HG02970 (cell line): ENCODE data around the gene MBD2.
"Not testable (repeated sequence)": the region's sequence is repeated elsewhere in the genome, so short reads cannot be mapped to it uniquely, and the experiment has no call there.

Experiments used
- ATAC-seq: cut with Tn5 transposase; IDR thresholded peaks from one replicate; pipeline ENCODE4 v1.9.1; 2021; ENCODE audit warnings: mild to moderate bottlenecking, moderate library complexity, moderate number of reproducible peaks; ENCODE audit not compliant: unreplicated experiment, low FRiP score

The MBD2 gene

DNA sequence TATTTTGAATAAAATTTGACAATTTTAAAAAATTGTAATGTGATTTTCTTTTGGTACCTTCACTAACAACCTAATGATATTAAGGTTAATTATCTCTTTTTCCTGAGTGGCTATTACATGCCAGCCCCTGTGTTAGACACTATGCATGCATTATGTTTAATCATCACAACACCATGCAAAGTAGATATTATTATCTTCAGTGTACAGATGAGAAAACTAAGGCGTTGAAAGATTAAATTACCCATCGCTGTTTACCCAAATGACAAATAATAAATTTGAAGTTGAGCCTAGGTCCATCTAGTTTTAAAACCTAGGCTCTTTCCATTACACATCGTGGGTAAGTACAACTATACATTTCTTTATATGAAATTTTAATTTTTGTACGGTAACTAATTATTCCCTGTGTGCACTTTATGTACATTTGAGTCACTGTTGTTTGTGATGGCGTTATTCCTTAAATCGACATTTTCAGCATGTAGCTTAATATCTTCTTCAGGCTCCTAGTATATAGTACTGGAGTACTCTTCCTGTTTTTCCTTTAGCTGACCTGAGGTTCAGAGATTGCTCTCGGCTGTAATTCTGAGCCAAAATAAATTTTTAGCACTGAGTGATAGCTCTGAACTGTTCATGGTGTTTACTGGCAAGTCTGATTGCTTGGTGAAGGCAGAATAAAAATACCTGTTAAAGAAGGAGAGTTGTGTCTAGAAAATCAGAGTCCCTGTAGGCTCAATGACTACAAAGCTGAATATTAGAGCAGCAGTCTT, 13.9 kb upstream of the MBD2 start:
- no peak for ATAC-seq

DNA sequence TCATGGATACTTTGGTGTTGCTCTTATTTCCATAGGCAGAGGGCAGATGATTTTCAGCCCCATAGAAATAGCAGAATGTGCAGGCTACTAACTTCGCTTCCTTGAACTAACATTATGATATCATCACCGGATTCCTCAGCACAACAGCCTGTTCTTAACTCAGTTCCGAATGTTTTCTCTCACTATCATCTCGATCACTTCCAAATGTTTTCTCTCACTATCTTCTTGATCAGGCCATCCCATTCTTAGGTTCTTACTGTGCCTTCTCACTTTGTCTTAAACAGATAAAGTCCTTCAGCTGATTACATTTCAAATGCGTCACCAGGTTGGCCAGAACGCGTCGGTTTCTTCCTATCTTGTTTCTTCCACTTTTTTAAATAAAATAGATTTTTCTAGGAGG, 11.4 kb upstream of the MBD2 start:
- no peak for ATAC-seq

- no peak for ATAC-seq
Measured at GRCh38 chr18:54233747-54234146, 9.3 kb upstream of the MBD2 start.

DNA sequence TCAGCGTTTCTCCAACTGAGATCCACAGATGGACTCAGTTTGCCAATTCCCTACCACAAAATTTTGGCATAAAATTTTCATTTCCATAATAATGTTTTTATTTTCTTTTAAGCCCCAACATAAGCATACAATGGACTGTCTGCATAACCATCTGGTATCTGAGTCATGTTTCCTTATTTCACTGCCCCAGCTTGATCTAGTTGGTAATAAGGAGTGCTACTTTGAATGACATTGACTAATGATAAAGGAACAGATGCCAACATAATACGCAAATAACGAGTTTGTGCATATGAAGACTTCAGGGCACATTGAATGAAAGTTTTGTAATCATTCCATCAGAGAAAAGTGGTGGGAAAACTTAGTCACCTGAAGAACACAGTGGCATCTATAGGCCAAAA, 8.8 kb upstream of the MBD2 start:
- no peak for ATAC-seq

DNA sequence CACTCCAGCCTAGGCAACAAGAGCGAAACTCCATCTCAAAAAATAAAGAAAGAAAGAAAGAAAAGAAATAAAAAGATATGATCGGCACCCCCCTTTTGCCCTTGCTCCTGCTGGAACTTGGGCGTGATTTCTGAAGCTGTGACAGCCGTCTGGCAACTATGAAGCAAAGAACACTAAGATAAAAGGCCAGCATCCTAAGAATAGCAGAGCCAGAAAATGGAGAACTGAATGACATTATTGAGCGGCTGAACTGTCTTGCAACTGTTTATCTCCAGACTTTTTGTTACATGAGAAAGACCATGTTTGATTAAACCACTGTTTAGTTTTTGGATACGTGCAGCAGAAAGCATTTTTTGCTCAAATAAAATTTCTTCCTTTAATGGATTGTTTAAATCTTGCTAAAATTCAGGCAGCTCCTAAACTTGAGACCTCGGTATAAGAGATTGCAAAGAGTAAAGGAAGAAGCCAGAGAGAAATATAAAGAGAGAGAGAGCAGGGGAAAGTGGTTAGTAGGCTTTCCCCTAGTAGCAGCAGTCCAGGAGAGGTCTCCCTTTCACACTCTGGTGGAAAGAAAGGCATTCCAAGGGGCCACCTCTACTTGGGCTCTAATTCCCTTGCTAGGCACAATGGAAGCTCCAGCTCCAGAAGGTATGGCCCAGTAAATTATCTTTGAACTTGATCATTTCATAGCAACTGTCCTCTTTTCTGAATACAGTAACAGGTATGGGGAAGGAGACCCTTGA, 8.2 kb upstream of the MBD2 start:
- ATAC-seq = no peak

- ATAC-seq = no peak
Measured at GRCh38 chr18:54229421-54230059, 5.1 kb upstream of the MBD2 start.

- ATAC-seq = no peak
Measured at GRCh38 chr18:54228364-54228763, 3.9 kb upstream of the MBD2 start.

DNA sequence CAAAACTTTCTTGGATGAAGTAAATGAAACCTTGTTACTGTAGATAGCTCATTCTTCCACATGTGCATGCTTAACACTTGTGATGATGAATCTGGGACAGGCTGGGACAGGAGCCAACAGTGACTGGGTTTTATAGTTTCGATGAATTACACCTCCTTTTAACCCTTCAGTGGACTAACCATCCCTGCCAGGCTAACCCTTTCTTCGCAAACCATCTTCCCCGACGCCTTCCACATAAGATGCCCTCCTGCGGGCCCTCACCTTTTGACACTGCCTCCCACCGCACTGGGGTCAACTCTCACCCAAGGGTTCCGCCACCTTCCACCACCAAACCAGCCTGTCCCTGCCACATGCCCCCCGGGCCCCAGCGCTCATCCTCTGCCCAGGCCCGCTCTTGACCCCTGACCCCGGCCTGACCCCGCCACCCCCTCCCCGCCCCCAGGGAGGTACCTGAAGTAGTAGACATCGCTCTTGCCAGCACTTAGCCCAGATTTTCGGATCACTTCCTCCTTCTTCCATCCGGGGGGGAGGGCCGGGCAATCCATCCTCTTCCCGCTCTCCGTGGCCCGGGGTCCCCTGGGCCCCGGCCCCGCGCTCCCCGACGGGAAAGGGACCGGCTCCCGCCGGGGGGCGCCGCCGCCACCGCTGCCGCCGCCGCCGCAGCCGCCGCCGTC, 764 bp downstream of the MBD2 start:
- peak; percentile 4 for ATAC-seq

DNA sequence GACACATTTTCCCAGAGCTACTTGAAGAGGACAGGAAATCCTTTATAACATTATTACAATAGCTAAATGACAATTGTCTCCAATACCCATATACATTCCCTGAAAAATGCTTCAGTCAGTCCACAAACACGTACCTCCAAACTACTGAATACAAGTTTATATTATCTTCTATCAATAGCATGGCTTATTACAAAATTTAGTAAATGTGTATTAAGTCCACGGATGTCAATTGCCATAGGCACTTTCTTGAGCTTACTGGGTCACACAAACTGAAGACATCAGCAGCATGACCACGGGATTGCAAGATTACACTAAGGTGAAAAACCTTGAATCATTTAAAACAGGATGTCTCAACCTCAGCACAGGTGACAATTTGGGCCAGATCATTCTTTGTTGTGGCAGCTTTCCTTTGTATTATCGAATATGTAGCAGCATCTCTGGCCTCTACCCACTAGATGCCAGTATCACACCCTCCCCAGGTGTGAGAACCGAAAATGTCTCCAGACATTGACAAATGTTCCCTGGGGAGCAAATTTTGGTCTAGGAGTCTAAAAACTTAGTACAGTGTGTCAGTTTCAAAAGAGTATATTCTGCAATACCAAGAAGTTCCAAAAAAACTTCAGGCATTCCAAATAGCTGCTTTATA, 1.4 kb downstream of the MBD2 start:
- peak; percentile 24 for ATAC-seq

DNA sequence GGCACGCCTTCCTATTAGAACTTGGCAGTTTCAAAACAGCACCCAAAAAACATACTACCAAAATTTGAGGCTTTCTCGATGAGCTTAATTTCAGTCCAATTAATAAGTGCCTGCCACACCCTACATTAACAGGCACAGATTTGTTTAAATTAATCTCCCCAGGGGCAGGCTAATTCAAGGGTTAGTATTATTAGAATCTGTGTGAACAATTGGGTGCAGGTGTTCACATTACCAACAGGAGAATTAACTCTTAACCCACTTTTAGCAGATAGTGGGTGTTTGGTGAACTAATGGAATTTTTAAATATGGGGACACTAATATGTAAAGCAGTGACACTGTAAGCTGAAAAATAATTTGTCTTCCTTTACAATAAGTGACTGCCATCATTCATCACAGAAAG, 4.1 kb downstream of the MBD2 start:
- no peak for ATAC-seq

GRCh38 chr18:54218803-54219202, 5.7 kb downstream of the MBD2 start:
- not testable (repeated sequence) for ATAC-seq

DNA sequence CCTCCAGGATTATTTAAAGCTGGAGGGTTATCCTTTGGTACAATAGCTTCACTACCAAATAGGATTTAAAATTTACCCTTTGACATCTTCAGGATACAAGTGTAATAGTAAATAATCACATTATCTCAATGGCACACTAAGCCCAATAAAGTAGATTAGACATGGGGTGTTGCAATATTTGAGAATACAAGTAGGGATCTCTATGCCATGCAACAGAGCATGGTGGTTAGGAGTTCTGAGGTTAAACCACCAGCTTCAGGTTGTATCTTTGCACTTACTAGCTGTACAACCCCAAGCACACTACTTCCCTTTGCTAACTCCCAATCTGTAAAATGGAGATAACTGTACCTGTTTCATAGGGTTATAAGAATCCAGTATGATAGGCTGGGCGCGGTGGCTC, 6.2 kb downstream of the MBD2 start:
- ATAC-seq = no peak

GRCh38 chr18:54217624-54218023, 6.8 kb downstream of the MBD2 start:
- ATAC-seq = no peak

GRCh38 chr18:54215069-54215468, 9.4 kb downstream of the MBD2 start:
- no peak for ATAC-seq

- no peak for ATAC-seq
Measured at GRCh38 chr18:54210463-54210862, 14.0 kb downstream of the MBD2 start.

GRCh38 chr18:54209471-54210180, 14.8 kb downstream of the MBD2 start:
- peak; percentile 80 for ATAC-seq

DNA sequence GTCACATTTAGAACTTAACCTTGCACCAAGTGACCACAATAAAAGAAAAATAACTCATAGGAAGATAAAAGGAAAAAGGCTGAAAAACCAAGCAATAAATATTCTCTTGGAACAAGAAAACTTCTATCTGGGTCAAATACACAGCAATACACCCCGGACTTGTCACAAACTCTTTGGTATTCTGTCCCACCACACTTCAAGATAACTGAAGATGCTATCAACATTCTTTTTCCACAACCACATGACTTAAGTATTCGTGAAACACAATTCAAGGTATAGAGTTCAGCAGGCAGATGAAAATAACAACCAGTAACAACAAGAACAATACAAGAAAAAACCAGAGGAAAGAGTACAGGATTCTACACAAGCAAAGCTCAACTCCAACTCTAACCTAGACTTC, 18.0 kb downstream of the MBD2 start:
- ATAC-seq = no peak

- no peak for ATAC-seq
Measured at GRCh38 chr18:54205959-54206358, 18.5 kb downstream of the MBD2 start.

DNA sequence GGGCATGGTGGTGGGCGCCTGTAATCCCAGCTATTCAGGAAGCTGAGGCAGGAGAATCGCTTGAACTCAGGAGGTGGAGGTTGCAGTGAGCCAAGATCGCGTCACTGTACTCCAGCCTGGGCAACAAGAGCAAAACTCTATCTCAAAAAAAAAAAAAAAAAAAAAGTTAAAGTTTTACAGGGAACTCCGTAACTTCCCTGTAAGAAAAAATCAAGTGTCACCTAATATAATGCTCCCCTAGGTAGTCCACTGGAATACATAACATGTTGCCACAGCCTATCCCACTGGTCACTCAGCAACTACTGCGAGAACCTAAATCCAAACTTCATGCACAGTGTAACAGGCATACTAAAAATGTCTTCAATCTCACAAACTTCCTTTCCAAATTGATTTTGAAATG, 19.0 kb downstream of the MBD2 start:
- ATAC-seq = not testable (repeated sequence)

DNA sequence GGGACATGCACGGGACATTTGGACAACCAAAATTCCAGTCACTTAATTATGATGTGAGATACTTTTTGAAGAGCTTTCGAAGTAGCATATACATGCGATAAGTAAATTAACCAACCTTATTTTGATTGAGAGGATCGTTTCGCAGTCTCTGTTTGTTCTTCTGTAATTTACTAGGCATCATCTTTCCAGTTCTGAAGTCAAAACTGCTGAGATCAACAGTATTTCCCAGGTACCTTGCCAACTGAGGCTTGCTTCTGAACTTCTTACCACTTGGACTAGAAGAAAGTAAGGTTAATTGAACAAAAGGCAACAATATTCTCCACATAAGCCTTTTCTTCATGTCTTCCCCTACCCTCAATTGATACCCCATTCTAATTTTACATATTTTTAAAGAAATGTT, 19.6 kb downstream of the MBD2 start:
- no peak for ATAC-seq
